GM19324 (cell line): Measurements from ENCODE around the gene FGF18.

Source experiments
- ATAC-seq: cut with Tn5 transposase; IDR thresholded peaks from one replicate; pipeline ENCODE4 v1.9.1; 2021; ENCODE audit warnings: mild to moderate bottlenecking, moderate library complexity; ENCODE audit not compliant: unreplicated experiment, low FRiP score

FGF18 gene

GRCh38 chr5:171462928-171463861, 43.7 kb downstream of the FGF18 start:
- ATAC-seq: no peak

- no peak for ATAC-seq
These were observed 44.4 kb downstream of the FGF18 start for GRCh38 chr5:171463862-171464229.

GRCh38 chr5:171464829-171465228, 45.4 kb downstream of the FGF18 start:
- no peak for ATAC-seq

GRCh38 chr5:171467107-171467506, 47.7 kb downstream of the FGF18 start:
- no peak for ATAC-seq

- no peak for ATAC-seq
These were observed 49.9 kb downstream of the FGF18 start for GRCh38 chr5:171469326-171469725.

GRCh38 chr5:171470420-171470819, 51.0 kb downstream of the FGF18 start:
- ATAC-seq: no peak

GRCh38 chr5:171474230-171474813, 54.9 kb downstream of the FGF18 start:
- ATAC-seq: no peak

- ATAC-seq: no peak
These were observed 56.1 kb downstream of the FGF18 start for GRCh38 chr5:171475596-171475995.

GRCh38 chr5:171476701-171477100, 57.3 kb downstream of the FGF18 start:
- ATAC-seq: no peak

- no peak for ATAC-seq
These were observed 57.7 kb downstream of the FGF18 start for GRCh38 chr5:171477101-171477500.

GRCh38 chr5:171477666-171478065, 58.2 kb downstream of the FGF18 start:
- no peak for ATAC-seq

- no peak for ATAC-seq
These were observed 59.7 kb downstream of the FGF18 start for GRCh38 chr5:171478946-171479775.

GRCh38 chr5:171479776-171480125, 60.3 kb downstream of the FGF18 start:
- ATAC-seq: no peak

GRCh38 chr5:171480239-171480638, 60.8 kb downstream of the FGF18 start:
- no peak for ATAC-seq

- no peak for ATAC-seq
These were observed 62.4 kb downstream of the FGF18 start for GRCh38 chr5:171481571-171482433.

- no peak for ATAC-seq
These were observed 62.9 kb downstream of the FGF18 start for GRCh38 chr5:171482434-171482730.

GRCh38 chr5:171483551-171484135, 64.2 kb downstream of the FGF18 start:
- ATAC-seq: no peak

GRCh38 chr5:171484460-171484899, 65.0 kb downstream of the FGF18 start:
- ATAC-seq: no peak

- no peak for ATAC-seq
These were observed 66.2 kb downstream of the FGF18 start for GRCh38 chr5:171485668-171486067.

- no peak for ATAC-seq
These were observed 67.2 kb downstream of the FGF18 start for GRCh38 chr5:171486613-171487012.
